GM18508 (cell line): ENCODE results near the gene CPSF7.

Source experiments
- ATAC-seq: cut with Tn5 transposase; IDR thresholded peaks from one replicate; pipeline ENCODE4 v1.9.1; 2021; ENCODE audit warnings: moderate number of reproducible peaks; ENCODE audit not compliant: insufficient read depth, unreplicated experiment

CPSF7 gene

DNA sequence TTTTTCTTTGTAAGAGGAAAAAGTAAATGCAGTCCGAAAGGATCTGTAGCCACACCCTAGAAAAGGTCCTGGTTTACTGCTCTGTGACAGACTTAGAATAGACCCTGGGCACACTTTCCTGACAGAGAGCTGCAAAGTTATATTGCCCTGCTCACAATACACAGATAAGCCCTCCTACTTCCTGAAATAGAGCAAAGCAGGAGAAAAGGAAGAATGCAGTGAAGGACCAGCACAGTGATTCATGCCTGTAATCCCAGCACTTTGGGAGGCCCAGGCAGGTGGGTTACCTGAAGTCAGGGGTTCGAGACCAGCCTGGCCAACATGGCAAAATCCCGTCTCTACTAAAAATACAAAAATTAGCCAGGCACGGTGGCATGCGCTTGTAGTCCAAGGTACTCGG lies 70.3 kb downstream of the CPSF7 start:
- ATAC-seq, result no peak

DNA sequence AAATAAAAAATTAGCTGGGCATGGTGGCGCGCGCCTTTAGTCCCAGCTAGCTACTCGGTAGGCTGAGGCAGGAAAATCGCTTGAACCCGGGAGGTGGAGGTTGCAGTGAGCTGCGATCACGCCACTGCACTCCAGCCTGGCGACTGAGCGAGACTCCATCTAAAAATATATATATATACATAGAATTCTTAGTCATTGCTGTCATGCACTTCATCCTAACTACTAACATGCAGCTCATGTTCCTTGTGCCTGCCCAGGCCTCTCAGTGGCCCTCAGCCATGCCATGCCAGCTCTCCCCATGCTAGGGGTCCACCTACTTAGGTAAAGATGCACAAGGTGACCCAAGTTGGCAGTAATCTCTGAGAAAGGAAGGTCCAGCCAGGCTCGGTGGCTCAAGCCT lies 71.2 kb downstream of the CPSF7 start:
- no peak for ATAC-seq

DNA sequence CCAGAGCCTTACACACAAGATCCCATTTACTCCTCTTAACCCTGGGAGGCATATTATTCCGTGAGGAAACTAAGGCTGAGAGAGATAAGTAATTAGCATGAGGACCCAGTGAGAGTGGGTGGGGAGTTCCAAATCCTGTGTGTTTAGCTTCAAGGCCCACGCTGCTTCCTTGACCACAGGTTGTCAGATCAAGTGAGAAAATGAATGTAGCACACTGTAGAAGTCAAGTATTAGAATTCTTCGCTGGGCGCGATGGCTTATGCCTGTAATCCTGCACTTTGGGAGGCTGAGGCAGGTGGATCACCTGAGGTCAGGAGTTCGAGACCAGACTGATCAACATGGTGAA lies 71.9 kb downstream of the CPSF7 start:
- ATAC-seq, result no peak

DNA sequence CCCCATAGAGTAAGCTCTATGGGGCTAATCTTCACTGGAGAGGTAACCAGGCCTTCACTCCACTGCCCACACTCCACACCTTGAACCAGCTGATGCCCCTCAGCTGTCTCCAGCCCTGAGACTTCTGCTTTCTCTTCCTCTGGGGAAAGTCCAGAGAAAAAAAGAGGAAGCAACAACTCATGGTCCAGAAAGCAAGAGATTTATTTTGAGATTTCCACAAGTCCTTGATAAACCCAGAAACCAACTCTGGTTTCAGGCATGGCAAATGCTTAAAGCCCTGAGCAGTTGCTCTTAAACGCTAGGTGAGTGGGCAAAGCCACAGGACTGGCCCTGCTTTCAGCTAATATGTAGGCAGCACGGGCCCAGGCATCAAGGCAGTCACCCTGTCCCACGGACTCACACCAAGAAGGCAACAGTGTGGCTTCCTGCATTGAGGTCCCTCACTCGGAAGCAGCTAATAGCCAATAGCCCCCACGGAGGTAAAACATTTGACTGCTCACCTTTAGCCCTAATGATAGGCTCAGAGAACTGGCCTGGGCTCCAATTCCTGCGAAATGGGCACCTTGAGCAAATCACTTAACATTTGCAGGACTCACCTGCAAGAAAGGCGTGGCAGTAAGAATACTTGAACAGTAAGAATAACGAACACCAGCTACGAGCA lies 72.4 kb downstream of the CPSF7 start:
- peak; percentile 44 for ATAC-seq

DNA sequence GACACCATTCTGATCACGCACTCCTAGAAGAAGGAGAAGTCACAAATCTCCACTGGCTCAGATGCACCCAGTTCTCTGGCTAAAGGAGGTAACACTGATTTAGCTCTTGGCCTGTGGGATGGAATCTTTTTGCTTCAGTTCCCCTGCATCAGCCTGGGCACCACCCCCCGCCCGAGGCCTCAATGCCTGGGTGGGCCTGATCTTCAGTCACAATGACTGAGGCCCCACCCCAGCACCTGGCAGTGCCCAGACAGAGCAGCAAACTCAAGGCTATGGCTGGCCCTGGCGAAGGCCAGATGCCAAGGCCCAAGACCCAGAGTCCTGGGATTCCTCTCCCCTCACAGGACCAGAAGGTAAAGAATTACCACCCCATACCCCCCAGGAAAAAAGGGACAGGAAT lies 73.1 kb downstream of the CPSF7 start:
- ATAC-seq, result no peak

DNA sequence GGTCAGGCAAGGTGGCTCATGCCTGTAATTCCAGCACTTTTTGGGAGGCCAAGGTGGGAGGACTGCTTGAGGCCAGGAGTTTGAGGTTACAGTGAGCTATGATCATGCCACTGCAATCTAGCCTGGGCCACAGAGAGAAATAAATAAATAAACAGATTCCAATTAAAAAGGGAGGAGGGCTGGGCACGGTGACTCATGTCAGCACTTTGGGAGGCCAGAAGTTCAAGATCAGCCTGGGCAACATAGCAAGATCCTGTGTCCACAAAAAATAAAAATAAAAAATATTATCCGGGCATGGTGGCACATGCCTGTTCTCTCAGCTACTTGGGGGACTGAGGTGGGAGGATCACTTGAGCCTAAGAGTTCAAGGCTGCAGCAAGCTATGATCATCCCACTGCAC lies 75.6 kb downstream of the CPSF7 start:
- no peak for ATAC-seq

DNA sequence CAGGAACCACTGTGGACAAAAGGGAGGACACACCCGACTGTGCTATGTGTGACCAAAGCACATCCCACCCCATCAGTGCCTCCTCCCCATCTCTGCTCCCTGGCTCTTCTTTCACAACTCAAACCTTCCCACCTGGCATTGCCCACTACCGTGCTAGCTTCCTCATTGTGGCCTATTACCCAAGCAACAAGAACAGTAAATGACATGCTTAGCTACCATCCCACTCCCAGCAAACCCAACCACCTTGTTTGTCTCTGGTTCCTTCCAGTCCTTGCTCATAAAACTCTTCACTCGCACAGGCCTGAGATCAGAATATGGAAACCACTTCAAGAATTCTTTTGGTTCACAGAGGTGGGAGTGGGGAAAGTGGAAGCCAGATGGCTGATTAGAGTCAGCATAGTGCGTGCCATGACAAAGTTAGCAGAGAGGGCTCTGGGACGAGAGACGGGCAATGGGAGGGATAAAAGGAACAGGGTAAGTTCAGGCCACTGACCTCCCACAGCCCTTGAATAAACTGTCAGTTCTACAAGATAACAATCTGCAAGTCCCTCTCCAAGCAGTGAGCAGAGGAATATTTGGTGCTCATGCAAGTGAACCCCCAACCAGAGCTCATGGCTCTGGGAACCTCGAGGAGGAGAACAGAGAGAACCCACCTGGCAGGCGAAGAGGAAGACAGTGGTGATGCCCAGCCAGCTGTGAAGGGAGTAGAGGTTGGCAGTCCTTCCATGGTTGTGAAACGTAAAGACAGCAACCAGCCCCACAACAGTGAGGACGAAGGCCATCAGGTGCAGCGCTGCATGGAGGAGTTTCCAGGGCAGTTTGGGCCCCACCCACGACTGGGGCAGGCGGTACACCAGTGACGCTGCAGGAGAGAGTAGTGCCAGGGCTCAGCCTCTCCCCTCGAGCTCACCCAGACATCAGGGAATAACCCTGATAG lies 76.4 kb downstream of the CPSF7 start:
- ATAC-seq, result no peak
